ENCODE results near the gene FASTKD3.

FASTKD3 gene

GRCh38 chr5:7897014-7897600 lies 28.3 kb upstream of the FASTKD3 start:
- Histone ChIP-seq H3K27me3 (ENCODE audit: insufficient read depth, low read depth, severe bottlenecking) (no peaks in the 10 kb centered on the region), H3K27ac (no peak overlapping the region)
- peak; percentile 60 for DNase-seq

DNA sequence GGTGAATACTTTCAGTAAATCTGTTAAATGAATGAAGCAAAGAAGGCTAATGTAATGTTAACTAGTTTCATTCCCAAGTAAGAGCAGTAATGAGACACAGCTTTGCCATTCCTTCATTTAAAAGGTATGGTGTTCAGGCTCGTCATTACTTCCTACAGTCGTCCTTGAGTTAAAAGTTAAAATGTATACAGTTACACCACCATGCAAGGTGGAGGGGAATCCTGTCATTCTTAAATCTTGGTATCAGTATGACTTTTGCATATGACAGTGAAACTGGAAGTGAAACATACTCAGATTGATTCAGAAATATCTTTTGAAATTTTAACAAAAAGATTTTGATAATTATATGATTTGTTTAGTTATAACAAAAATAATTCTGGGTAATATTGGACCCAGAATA lies 26.0 kb upstream of the FASTKD3 start:
- no peaks in the 10 kb centered on the region for H3K9me3 ChIP-seq (ENCODE audit: severe bottlenecking)
- H3K36me3 ChIP-seq, result peaks cover 95% of the 10 kb centered on the region
- no peaks in the 10 kb centered on the region for H3K27me3 ChIP-seq (ENCODE audit: insufficient read depth, low read depth, severe bottlenecking)
- no peak overlapping the region for H3K27ac ChIP-seq
- no peak overlapping the region for H3K4me3 ChIP-seq (ENCODE audit: low read depth, low read length)
- TF ChIP-seq CTCF (IDR thresholded peaks at IDR 0.05; ENCODE audit: low read depth, low read length), result no peak
- DNase-seq, result no peak

More at GRCh38 chr5:7897014-7897600, 28.3 kb upstream of the FASTKD3 start:
- peak; percentile 60 for TF ChIP-seq CTCF (IDR thresholded peaks at IDR 0.05; ENCODE audit: low read depth, low read length)
- Histone ChIP-seq H3K36me3 (peaks cover 98% of the 10 kb centered on the region), H3K9me3 (ENCODE audit: severe bottlenecking) (no peaks in the 10 kb centered on the region), H3K4me3 (ENCODE audit: low read depth, low read length) (no peak overlapping the region)

DNA sequence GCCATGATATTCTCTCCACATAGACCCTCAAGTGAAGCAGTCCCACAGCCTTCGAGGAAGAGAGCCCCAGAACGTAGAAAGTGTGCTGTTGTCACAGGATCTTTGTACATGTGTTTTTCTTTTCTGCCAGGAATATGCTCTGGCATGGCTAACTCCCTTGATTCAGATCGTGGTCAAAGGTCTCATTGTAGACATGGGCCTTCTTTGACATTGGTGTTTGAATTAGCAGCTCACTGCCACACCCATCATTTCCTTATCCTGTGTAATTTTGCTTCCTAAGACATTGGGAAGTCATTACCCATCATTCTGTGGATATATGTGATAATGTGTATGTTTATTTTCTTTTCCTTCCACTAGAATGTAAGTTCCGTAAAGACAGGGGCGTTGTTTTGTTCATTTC lies 25.6 kb upstream of the FASTKD3 start:
- Histone ChIP-seq H3K27me3 (ENCODE audit: insufficient read depth, low read depth, severe bottlenecking) (no peaks in the 10 kb centered on the region), H3K27ac (no peak overlapping the region), H3K4me3 (ENCODE audit: low read depth, low read length) (no peak overlapping the region), H3K36me3 (peaks cover 95% of the 10 kb centered on the region), H3K9me3 (ENCODE audit: severe bottlenecking) (no peaks in the 10 kb centered on the region)
- no peak for TF ChIP-seq CTCF (IDR thresholded peaks at IDR 0.05; ENCODE audit: low read depth, low read length)
- no peak for DNase-seq

DNA sequence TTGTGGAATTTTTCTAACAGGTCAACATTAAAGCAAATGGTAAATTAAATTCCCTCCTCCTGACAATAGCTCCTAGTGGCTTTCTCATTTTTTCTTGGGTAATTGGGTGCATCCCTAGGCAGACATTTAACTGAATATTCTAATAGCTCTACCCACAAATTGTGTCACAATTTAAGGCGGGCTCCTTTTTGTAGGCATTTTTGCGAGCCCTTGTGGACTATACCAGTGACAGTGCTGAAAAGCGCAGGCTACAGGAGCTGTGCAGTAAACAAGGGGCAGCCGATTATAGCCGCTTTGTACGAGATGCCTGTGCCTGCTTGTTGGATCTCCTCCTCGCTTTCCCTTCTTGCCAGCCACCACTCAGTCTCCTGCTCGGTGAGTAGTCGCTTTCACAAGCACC lies 20.1 kb upstream of the FASTKD3 start:
- no peak for DNase-seq
- no peak overlapping the region for H3K27ac ChIP-seq
- no peaks in the 10 kb centered on the region for H3K27me3 ChIP-seq (ENCODE audit: insufficient read depth, low read depth, severe bottlenecking)
- H3K4me3 ChIP-seq (ENCODE audit: low read depth, low read length), result no peak overlapping the region
- TF ChIP-seq CTCF (IDR thresholded peaks at IDR 0.05; ENCODE audit: low read depth, low read length), result no peak
- no peaks in the 10 kb centered on the region for H3K9me3 ChIP-seq (ENCODE audit: severe bottlenecking)
- H3K36me3 ChIP-seq, result peaks cover 80% of the 10 kb centered on the region

DNA sequence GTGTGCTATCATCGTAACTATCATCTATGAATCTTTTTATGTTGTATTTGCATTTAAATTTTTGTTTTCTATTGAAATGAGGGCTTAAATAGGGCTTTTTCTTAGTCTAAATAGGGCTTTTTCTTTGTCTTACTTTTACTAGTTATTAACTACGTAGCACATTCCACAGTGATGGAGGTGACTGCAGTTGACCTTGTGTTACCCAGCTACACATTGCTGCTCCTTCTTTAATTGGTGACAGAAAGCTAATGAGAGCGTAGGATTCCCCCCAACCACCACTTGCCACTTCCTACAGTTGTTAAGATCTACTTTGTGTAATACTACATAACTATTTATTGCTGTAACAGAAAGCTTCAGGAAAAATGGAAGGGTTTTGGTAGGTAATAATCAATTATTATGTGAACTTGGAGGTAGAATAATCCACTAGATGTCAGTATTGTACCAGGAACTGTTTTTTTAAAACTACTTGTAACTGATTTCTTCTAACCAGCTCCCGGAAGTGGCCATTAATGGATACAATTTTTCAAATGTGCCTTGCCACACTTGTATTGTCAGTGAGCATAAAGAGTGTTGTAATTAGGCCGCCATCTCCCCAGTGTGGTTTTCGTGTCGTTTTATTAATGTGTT lies 18.1 kb upstream of the FASTKD3 start:
- no peak for DNase-seq
- TF ChIP-seq CTCF (IDR thresholded peaks at IDR 0.05; ENCODE audit: low read depth, low read length), result no peak; the same call in 1 of the 2 replicates
- Histone ChIP-seq H3K9me3 (ENCODE audit: severe bottlenecking) (no peaks in the 10 kb centered on the region), H3K36me3 (peaks cover 77% of the 10 kb centered on the region), H3K27ac (no peak overlapping the region), H3K4me3 (ENCODE audit: low read depth, low read length) (no peak overlapping the region), H3K27me3 (ENCODE audit: insufficient read depth, low read depth, severe bottlenecking) (no peaks in the 10 kb centered on the region)
